ENCODE data around the gene ANKAR.

- TF ChIP-seq CTCF (IDR thresholded peaks at IDR 0.05) (no peak), TCF7L2 (IDR thresholded peaks at IDR 0.05; ENCODE audit: low read depth, low read length) (no peak)
Observed at GRCh38 chr2:189629531-189630453, 44.7 kb upstream of the ANKAR start.

Data from Panc1 (cell line).